ENCODE results near the gene HLX. TPM values are rescaled to one million over a fixed set of nuclear protein-coding genes. Genes with fewer than 3 reads are reported as not detected.

Gene HLX
- total and polyA plus RNA-seq, 2 donors (not counting 1 experiment from before 2014, with no cell fraction given): 8.2 to 22.3 TPM

DNA sequence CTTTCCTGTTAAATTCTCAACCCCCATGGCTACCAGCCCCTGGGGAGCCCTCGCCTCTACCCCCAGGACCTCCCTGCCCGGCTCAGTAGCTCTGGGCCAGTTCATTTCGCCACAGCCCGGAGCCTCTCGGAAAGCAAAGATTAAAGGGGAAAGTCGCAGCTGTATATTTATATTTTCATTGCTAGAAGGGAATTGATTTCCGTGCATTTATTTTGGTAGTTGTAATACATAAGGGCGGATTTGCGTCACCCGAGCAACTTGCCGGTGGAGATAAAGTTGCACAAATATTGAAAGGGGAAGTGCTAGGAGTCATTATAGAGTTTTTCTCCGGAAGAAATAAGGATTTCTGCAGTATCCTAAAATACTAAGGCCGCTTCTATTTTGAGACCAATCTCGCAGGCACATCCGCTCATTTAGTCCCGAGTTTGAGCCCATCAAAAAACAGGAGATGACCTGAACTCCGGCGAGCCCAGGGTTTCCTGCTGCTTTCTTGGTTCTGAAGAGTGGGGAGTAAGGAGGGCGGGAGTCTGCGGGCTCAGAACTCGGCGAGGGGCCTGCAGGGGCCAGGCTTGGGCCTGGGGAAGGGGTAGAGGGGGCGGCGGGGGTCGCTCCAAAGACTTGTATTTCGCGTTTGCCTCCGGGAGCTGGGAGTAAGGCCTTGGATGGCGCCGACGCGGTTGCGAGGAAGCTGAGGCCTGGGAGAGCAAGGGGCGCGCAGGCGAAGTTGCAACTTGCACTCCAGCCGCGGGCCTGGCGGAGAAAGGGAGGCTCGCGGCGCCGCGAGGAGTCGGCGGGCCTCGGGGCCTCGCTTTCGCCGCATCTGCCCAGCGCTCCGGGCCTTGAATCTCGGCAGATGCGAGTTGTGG, 2.5 kb upstream of the HLX start:
- no peak overlapping the region for H3K27ac ChIP-seq (ENCODE audit: insufficient read depth, low read length)
- H3K4me2 ChIP-seq (ENCODE audit: extremely low read depth, insufficient read depth, low read length): no peak overlapping the region
- no peak overlapping the region for H2AFZ ChIP-seq (ENCODE audit: low read length)
- no peaks in the 10 kb centered on the region for H4K20me1 ChIP-seq (ENCODE audit: control insufficient read depth, extremely low read depth, insufficient read depth, low read length)
- DNase-seq (ENCODE audit: low read depth in 2 of 2): peak; percentile 29 to 32
- TF ChIP-seq, protein P1, sequence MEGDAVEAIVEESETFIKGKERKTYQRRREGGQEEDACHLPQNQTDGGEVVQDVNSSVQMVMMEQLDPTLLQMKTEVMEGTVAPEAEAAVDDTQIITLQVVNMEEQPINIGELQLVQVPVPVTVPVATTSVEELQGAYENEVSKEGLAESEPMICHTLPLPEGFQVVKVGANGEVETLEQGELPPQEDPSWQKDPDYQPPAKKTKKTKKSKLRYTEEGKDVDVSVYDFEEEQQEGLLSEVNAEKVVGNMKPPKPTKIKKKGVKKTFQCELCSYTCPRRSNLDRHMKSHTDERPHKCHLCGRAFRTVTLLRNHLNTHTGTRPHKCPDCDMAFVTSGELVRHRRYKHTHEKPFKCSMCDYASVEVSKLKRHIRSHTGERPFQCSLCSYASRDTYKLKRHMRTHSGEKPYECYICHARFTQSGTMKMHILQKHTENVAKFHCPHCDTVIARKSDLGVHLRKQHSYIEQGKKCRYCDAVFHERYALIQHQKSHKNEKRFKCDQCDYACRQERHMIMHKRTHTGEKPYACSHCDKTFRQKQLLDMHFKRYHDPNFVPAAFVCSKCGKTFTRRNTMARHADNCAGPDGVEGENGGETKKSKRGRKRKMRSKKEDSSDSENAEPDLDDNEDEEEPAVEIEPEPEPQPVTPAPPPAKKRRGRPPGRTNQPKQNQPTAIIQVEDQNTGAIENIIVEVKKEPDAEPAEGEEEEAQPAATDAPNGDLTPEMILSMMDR (conservative IDR thresholded peaks at IDR 0.05 in 1 of 2, IDR thresholded peaks at IDR 0.05 in 1 of 2; ENCODE audit: low read depth in 1 of 2, low read length in 2 of 2): no peak
- no peak for TF ChIP-seq EZH2 (IDR thresholded peaks at IDR 0.05; ENCODE audit: low read length, missing control alignments)
- peaks cover 20% of the 10 kb centered on the region for H3K79me2 ChIP-seq (ENCODE audit: control insufficient read depth, insufficient read depth, low read length)
- peaks cover 5% of the 10 kb centered on the region for H3K4me1 ChIP-seq (ENCODE audit: control insufficient read depth, extremely low read depth, insufficient read depth, low read length)
- no peaks in the 10 kb centered on the region for H3K9me3 ChIP-seq (ENCODE audit: control insufficient read depth, insufficient read depth, low read depth, low read length)
- no peak overlapping the region for H3K9ac ChIP-seq (ENCODE audit: insufficient read depth, low read length)
- no peak overlapping the region for H3K4me3 ChIP-seq (replicated peaks in 1 of 4; ENCODE audit: control extremely low read depth in 1 of 4, insufficient read depth in 1 of 4, low read depth in 3 of 4, low read length in 4 of 4)
- H3K36me3 ChIP-seq (ENCODE audit: control insufficient read depth, insufficient read depth, low read length): no peaks in the 10 kb centered on the region
- H3K27me3 ChIP-seq (ENCODE audit: control insufficient read depth, insufficient read depth, low read length): no peaks in the 10 kb centered on the region

- Histone ChIP-seq H3K4me3 (replicated peaks in 1 of 4; ENCODE audit: control extremely low read depth in 1 of 4, insufficient read depth in 1 of 4, low read depth in 3 of 4, low read length in 4 of 4) (no peak overlapping the region), H3K27ac (ENCODE audit: insufficient read depth, low read length) (no peak overlapping the region), H3K27me3 (ENCODE audit: control insufficient read depth, insufficient read depth, low read length) (no peaks in the 10 kb centered on the region), H2AFZ (ENCODE audit: low read length) (no peak overlapping the region), H4K20me1 (ENCODE audit: control insufficient read depth, extremely low read depth, insufficient read depth, low read length) (no peaks in the 10 kb centered on the region), H3K36me3 (ENCODE audit: control insufficient read depth, insufficient read depth, low read length) (peaks cover 5% of the 10 kb centered on the region), H3K79me2 (ENCODE audit: control insufficient read depth, insufficient read depth, low read length) (peaks cover 27% of the 10 kb centered on the region), H3K4me1 (ENCODE audit: control insufficient read depth, extremely low read depth, insufficient read depth, low read length) (peaks cover 11% of the 10 kb centered on the region), H3K9ac (ENCODE audit: insufficient read depth, low read length) (no peak overlapping the region), H3K4me2 (ENCODE audit: extremely low read depth, insufficient read depth, low read length) (peak overlapping the region; percentile 15), H3K9me3 (ENCODE audit: control insufficient read depth, insufficient read depth, low read depth, low read length) (no peaks in the 10 kb centered on the region)
- no peak for DNase-seq (ENCODE audit: low read depth in 2 of 2)
- no peak for TF ChIP-seq EZH2 (IDR thresholded peaks at IDR 0.05; ENCODE audit: low read length, missing control alignments)
- TF ChIP-seq, protein P1 (conservative IDR thresholded peaks at IDR 0.05 in 1 of 2, IDR thresholded peaks at IDR 0.05 in 1 of 2; ENCODE audit: low read depth in 1 of 2, low read length in 2 of 2): no peak
These were observed 1.7 kb upstream of the HLX start for GRCh38 chr1:220877377-220878095.
